ENCODE measurements around the gene CHAF1A.

GRCh38 chr19:4452230-4452990, 50.0 kb downstream of the CHAF1A start:
- no peak for TF ChIP-seq POLR2A (IDR thresholded peaks at IDR 0.05)
- TF ChIP-seq CTCF (IDR thresholded peaks at IDR 0.05), result no peak
